HG03354 (cell line): Measurements from ENCODE around the gene PRKCE.

Experiments
- ATAC-seq: cut with Tn5 transposase; IDR thresholded peaks from one replicate; pipeline ENCODE4 v1.9.1; 2021; ENCODE audit warnings: mild to moderate bottlenecking; ENCODE audit not compliant: unreplicated experiment, poor library complexity, severe bottlenecking

Gene PRKCE

DNA sequence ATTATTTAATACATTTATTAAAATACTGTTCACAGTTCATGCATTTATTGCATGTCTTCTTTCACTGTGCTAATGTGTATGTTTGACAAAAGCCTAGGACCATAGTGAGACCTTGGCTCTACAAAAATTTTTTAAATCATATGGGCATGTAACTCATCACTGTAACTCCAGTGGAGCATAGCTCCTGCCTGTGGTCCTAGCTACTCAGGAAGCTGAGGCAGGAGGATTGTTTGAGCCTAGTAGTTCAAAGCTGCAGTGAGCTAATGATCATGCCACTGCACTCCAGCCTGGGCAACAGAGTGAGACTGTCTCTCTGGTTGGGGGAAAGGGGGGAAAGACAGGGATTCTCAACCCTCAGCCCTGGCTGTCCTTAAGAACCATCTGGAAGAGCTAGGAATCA, 137.8 kb downstream of the PRKCE start:
- no peak for ATAC-seq

- ATAC-seq, result no peak
These were observed 138.7 kb downstream of the PRKCE start for GRCh38 chr2:45789961-45790723.

DNA sequence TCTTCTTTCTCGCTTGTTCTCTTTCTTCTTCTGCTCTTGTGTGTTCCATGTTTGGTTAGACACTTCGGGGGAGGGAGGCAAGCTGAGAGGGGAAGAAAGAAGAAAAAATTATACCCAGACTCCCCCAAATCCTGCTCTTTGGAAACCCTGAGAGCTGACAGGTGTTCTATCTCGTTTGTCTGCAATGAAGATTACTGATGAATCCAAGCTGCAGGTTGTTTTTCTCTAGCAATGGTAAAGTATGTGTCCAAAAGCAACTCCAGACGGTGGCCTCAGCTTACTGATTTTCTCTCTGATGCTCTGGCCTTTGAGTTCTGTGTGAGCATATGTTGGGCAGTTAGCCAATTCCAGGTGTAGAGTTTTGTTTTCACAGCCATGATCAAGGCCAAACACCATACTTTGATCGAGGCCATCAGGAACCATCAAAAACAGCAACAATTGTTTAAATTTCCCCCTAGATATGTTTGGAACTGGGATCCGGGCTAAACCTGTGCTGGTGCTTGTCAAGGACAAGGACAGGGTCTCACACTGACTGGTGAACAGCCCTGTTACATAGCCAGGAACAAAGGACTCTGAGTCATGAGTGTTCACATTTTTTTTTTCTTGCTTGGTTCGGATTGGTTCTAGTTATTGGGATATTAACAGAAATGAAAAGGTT, 142.0 kb downstream of the PRKCE start:
- no peak for ATAC-seq

GRCh38 chr2:45794134-45794617, 142.7 kb downstream of the PRKCE start:
- ATAC-seq, result no peak

GRCh38 chr2:45796500-45796899, 145.0 kb downstream of the PRKCE start:
- no peak for ATAC-seq

DNA sequence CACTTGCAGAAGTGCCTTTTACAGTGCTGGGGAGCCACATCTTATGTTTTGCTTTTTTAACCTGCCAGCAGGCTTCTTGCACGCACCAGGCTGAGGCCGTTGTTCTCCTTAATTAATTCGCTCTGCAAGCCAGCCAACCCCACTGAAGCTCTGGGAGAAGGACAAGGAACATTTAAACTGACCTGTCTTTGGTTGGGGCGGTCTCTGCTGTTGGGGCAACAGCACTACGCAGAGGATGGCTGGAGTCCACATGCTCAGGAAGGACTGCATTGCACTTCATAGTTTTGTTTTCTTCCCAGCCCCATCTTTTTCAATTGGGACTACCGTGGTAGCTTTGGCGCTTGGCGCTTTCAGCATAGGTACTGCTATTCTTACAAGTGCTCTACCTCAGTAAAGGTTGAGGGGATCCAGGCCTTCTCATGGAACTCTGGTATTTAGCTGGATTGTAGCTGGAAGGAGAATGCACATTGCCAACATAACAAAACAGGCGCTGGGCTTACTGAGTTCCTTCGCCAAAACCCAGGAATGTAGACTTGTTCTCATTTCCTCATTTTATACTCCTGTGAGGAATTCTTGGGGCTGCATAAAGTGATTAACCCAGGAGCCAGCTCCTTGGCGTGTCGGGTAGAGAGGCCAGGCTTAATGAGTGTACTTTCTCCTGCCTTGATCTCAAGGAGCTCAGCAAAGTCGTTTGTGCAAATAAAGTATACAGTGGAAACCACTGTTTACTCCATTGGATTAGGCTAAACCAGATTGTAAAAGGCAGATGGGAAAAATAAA, 146.2 kb downstream of the PRKCE start:
- no peak for ATAC-seq

DNA sequence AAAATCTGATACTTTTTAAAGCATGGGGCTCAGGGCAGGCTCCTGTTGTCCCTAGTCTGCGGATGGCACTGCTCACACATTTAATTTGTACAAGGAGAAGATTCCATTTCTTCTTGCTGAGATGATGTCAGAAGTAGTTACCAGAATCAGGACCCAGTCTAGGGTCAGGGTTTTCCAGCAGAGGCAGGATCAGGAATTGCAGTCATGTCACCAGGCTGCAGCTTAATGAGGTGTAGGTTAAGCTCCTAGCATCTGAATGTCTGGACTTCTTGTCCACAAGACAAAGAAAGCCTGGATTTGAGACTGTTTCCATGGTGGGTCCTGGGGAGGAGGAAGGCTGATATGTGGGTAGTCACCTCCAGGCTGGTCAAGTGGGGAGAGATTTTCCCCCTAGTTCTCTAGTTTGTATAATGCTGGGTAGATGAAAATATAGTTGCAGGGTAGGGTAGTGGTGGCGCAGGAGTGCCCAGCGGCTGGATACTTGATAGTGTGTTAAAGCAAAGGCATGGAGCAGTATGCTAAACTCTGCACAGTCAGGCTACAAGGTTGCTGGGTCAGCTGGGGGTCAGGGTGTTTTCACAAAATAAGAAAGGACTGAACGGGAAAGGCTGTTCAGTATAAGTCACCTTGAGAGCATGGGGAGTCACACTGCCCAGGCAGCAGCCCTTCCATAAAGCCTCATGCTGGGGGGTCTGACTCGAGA, 148.4 kb downstream of the PRKCE start:
- ATAC-seq, result no peak

- ATAC-seq, result no peak
These were observed 151.1 kb downstream of the PRKCE start for GRCh38 chr2:45802499-45803138.

DNA sequence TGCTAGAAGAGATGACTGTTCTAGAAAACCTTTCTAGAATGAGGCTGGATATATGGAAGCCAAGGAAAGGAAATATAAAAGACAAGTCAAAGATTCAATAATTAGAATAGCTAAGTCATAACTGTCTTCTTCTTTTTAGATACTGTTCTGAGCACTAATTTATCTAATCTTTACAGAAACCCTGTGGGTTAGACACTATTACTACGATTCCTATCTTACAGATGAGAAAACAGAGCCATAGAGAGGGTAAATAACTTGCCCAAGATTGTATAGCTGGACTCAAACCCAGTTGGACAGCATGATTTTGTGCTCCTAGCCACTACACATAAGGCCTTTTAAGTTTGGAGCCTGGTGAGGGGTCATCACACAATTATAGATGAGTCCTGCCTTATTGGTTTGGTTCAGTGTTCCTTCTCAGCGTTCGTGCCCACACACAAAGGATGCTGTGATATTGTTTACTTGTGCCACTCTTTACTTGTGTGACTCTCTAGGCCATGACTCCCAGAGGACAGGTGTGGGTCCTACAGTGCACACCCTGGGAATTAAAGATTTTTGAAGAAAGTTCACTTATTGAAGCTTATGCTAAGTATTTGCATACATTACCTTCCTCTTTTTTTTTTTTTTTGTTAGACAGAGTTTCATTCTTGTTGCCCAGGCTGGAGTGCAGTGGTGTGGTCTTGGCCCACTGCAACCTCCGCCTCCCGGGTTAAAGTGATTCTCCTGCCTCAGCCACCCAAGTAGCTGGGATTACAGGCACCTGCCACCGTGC, 153.7 kb downstream of the PRKCE start:
- ATAC-seq, result no peak

DNA sequence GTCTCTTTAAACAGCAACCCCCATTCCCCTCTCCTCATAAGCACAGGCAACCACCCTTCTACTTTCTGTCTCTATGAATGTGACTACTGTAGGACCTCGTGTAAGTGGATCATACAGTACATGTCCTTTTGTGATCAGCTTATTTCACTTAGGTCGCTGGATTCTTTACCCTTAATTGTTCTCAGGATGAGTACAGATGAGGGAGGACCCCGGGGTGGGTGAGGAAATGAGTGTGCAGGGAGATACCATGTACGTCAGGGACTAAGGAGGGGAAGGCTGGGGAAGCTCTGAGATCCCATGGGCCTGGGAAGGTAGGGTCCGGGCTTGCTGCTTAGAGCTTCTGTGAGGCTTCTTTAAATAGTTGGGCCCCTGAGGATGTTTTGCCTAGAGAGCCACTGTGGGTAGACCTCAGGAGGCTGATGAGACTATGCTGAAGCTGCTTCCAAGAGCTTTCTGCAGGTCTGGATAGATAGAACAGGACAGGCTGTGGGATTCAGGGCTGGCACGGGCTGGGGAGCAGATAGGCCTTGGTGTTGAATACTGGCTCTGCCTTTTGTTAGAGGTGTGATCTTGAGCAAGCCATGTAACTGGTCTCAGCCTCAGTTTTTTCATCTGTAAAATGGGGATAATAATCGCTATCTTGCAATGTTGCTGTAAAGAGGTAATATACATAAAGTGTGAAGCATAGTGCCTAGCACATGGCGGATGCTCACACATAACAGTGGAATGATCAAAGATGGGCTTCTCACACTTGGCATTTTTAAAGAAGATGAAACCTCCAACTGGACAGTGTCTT, 155.3 kb downstream of the PRKCE start:
- no peak for ATAC-seq

DNA sequence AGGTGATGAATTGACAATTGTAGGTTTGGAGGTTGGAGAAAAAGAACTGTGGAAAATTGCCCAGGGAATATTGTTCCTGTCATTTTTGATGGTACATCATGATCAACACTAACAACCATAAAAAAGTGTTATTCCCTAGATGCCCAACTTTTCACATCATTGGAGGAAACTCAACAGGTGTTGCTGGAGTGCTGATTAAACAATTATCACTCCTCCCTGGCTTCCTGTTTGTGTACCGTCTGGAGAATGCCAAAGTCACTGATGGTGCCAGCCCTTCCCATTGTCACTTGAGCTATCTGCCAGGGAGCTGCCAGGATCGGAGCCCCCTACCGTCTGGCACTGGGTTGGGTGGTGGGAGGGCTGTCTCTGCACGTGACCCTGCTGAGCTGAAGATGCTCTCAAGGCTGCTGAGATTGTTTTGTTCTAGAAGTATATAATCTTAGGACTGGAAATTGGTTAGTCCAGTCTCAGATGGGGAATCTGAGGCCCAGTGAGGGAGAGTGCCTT, 156.9 kb downstream of the PRKCE start:
- no peak for ATAC-seq

GRCh38 chr2:45809205-45809604, 157.7 kb downstream of the PRKCE start:
- ATAC-seq, result no peak

GRCh38 chr2:45812011-45812500, 160.6 kb downstream of the PRKCE start:
- no peak for ATAC-seq

- ATAC-seq, result no peak
These were observed 161.8 kb downstream of the PRKCE start for GRCh38 chr2:45813003-45813941.

DNA sequence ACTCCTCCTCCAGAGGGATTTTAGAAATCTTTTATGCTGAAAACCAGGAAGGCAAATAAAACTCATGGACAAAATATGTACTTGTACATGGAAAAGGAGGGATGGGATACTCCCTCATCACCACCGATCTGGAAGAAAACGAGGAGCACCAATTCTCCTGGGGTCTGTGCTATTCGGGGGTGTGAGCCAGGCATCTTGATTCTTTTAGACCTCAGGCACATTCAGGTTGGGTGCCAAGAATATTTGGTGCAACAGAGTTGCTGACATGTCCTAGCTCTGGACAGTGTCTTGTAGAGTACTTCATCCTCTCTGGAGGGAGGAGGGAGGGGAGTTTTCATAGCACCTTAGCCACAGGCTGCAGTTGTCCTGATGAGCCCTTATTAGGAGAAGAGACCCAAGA, 163.0 kb downstream of the PRKCE start:
- ATAC-seq, result no peak

- ATAC-seq, result no peak
These were observed 163.6 kb downstream of the PRKCE start for GRCh38 chr2:45814951-45815621.
